ENCODE results near the gene UGGT2.
"Not testable (repeated sequence)": the region's sequence is repeated elsewhere in the genome, so short reads cannot be mapped to it uniquely, and the experiment has no call there.

The UGGT2 gene

DNA sequence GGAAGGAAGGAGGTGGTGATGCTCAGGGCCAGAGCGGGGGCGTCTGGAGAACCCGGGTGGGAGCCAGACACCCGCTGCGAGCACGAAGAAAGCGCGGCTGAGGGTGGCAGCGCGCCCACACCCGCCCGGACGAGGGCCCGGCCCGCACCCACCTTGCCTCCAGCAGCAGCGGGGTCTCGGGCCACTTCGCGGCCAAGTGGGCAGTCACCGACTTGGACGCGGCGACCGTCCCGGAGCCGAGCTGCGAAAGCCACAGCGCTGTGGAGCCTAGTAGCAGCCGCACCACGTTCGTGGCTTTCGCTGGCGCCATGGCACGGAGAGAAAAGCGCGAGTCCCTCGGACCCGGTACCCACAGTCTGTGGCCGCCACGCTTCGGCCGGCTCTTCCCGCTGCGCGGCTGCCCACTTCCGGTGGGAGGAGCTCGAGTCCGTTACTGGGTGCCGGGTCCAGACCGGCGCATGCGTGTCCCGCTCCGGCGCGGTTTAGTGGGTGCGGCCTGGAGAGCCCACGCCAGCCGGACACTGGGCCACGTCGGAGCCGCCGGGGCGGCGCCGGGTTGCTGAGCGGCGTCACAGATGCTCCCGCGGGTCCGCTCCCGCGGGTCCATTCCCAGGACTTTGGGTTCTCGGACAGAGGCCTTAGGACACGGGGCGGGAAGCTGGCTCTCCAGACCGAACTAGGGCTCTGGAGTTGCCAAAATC, at the start of gene UGGT2:
TSS of gene UGGT2 (minus strand) at position 399 of the 701 bp plus-strand sequence. CDS start at position 310, 89 bp downstream.
- peak in 1 of 2 donors; percentile 1 for DNase-seq (ENCODE audit: low read depth in 2 of 2)

DNA sequence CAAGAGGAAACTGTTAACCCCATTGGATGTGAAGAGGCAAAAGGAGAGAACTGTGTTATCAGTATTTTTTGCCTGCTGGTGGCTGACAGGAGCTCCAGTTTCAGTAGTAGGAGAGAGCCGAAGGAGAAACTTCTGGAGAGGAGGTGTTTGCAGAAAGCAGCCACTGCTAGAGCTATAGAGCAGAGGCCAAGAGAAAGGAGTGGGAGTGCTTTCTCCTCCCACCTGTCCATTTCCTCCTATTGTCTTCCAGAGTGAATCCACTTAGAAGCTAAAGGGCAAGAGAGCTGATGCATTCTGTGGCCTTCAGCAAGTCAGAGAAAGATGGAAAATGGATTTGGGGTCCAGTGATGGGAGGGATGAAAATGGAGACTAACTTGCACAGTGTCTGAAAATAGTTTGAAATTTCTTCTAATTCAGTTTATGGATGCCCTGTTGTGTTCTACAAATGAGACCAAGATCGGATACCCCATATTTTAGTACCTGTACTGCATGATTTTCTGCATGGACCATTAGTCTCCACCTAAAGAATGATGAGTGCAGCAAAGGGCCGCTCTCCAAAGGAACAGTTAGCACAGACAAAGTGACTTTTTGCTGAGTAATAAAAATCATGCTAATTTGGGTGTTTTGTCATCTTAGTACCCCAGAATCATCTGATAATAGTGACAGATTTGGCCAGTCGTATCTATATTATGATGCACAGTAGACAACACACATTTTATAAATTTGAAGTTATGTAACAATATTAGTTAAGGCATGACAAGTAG, 47.4 kb upstream of the UGGT2 start:
- DNase-seq (ENCODE audit: low read depth in 2 of 2), result no peak

GRCh38 chr13:96093296-96094006, 40.2 kb upstream of the UGGT2 start:
- no peak for DNase-seq (ENCODE audit: low read depth in 2 of 2)

GRCh38 chr13:96091164-96092117, 38.2 kb upstream of the UGGT2 start:
- DNase-seq (ENCODE audit: low read depth in 2 of 2), result no peak

GRCh38 chr13:96090240-96091101, 37.3 kb upstream of the UGGT2 start:
- DNase-seq (ENCODE audit: low read depth in 2 of 2), result no peak

- no peak for DNase-seq (ENCODE audit: low read depth in 2 of 2)
These were observed 36.6 kb upstream of the UGGT2 start, which contains the start of gene HS6ST3 for GRCh38 chr13:96089749-96090239. Gene HS6ST3 (plus strand): TSS chr13:96090107.

- DNase-seq (ENCODE audit: low read depth in 2 of 2), result no peak
These were observed 35.9 kb upstream of the UGGT2 start for GRCh38 chr13:96089139-96089538.

DNA sequence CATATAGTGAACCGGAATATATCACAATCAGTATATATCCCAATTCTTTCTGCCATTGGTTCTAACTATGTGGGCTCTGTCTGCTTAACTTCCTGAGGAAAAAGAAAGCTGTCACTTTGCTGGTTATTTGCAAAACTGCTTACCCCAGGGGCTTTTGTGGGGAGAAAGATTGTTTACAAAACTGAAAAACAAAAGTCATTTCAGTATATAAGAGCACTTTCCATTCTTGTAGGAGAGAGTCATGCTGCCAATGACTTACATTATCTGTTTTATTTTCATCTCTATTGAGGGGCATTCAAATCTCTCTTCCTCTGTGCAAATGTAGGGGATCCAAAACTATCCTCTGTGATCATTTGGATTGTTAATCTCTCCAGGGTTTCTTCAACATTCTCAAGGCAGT, 33.5 kb upstream of the UGGT2 start:
- no peak for DNase-seq (ENCODE audit: low read depth in 2 of 2)

- DNase-seq (ENCODE audit: low read depth in 2 of 2), result no peak
These were observed 29.4 kb upstream of the UGGT2 start for GRCh38 chr13:96082640-96083039.

DNA sequence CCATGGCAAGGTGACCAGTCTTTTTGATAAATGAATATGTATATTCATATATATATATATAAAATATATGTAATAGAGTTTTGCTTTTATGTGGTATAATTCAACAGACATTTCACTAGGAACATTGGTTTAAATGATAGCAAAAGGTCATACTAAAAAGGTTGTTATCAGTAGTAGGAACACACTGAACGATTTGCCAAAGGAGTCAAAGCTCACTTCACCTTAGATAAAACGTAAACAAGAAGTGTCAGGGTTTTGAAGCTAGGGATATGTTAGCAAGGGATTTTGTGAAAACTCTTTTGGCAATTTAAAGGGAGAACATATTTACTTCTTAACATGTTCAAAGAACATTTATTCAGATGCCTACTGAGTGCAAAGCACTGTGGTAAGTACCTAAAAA, 28.7 kb upstream of the UGGT2 start:
- DNase-seq (ENCODE audit: low read depth in 2 of 2), result no peak

DNA sequence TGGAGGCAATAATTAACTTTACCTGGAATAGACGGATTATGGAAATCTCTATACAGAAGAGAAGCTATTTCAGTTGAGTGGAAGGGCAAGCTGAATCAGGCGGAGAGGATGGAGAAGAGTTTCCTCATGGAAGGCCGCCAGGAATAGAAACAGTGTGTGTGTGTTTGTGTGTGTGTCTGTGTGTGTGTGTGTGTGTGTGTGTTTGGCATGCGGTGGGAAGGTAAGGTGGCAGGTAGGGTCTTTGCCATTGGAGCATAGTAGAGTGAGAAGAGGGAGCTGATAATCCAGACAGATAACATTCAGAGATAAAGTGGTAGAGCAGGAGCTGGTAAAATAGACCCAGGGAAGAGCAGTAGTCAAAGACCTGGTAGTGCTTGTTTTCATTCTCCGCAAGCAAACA, 27.5 kb upstream of the UGGT2 start:
- no peak for DNase-seq (ENCODE audit: low read depth in 2 of 2)

DNA sequence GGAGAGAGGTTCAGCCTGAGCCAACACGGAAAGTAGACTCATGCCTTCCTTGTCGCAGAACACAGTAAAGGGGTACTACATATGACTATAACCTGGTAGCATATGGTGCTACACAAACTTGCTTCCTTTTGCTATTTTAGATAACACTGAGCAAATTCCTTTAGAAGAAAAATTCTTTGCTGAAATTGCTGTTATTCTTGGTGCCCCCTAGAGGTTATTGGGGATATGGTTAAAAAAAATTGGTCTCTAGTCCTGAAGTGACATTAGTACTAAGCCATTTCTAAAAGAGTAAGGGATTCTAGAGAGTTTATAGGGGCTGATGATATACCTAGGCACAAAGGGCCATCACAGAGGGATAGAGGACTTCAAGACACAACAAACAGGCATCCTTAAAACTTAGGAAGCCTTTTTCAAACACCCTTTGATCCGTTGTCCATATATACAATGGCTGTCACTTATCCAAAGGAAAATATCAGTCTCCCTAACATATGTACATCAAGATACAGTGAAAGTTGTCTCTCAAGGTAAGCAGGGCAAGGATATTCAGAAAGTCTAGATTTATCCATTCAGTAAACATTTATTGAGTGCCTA, 22.8 kb upstream of the UGGT2 start:
- no peak for DNase-seq (ENCODE audit: low read depth in 2 of 2)

- no peak for DNase-seq (ENCODE audit: low read depth in 2 of 2)
These were observed 19.2 kb upstream of the UGGT2 start for GRCh38 chr13:96072392-96072791.

DNA sequence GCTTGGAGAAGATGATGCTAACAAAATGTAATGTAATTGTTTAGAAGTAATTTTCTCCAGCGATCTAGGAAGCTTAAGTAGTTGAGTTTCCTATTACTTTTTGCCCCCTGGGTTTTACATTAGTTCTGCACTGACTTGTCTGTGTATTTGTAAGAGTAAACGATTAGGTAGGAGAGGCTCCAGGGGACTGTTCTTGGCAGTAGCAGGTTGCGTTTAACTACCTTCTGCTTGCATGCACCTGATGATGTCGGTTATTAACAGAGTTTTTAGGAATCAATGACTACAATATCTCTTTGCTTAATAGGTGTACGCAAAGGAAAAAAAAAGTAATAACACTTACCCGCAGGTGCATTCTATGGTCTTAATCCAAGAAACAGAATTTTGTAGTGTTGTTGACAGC, 18.3 kb upstream of the UGGT2 start:
- DNase-seq (ENCODE audit: low read depth in 2 of 2), result no peak

GRCh38 chr13:96068729-96069128, 15.5 kb upstream of the UGGT2 start:
- DNase-seq (ENCODE audit: low read depth in 2 of 2), result no peak

DNA sequence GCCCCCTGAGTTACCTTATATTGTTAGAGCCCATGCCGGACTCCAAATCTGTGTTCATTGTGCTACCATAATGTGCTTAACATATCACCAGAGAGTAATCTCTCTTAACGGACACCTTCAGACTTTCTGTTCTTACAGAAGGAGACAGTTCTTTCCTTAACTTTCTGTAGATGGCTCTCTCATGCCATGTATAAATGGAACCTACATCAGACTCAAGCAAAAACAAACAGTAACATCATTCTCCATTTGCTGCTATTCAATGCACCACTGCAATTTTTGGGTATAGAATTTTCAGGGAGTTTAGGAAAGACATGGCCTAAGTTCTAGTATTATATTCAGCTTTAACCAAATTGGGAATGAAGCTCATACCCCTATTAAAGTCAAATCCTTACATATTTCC, 12.6 kb upstream of the UGGT2 start:
- DNase-seq (ENCODE audit: low read depth in 2 of 2), result no peak

DNA sequence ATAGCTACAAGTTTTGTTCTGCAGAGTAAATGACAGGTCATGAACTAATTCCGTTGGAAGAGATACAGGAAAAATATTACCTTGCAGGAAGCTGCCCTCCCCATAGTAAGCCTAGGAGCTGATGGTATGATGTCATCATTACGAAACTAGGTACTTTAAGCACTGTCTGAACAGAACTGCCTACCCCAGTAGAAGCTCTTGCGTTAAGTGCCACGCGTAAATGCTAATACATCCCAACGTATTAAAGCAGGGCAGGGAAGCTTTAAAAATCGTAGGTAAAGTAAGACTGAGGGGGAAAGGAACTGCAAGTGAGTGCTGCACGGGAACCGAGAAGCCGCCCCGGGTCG, 572 bp downstream of the UGGT2 start:
- no peak for DNase-seq (ENCODE audit: low read depth in 2 of 2)

GRCh38 chr13:96051946-96052345, 1.3 kb downstream of the UGGT2 start:
- not testable (repeated sequence) for DNase-seq (ENCODE audit: low read depth in 2 of 2)

DNA sequence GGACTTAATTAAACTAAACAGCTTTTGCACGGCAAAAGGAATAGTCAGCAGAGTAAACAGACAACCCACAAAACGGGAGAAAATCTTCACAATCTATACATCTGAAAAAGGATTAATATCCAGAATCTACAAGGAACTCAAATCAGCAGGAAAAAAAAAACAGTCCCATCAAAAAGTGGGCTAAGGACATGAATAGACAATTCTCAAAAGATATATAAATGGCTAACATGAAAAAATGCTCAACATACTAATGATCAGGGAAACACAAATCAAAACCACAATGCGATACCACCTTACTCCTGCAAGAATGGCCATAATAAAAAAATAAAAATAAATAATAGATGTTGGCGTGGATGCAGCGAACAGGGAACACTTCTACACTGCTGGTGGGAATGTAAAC, 1.7 kb downstream of the UGGT2 start:
- DNase-seq (ENCODE audit: low read depth in 2 of 2), result not testable (repeated sequence)

DNA sequence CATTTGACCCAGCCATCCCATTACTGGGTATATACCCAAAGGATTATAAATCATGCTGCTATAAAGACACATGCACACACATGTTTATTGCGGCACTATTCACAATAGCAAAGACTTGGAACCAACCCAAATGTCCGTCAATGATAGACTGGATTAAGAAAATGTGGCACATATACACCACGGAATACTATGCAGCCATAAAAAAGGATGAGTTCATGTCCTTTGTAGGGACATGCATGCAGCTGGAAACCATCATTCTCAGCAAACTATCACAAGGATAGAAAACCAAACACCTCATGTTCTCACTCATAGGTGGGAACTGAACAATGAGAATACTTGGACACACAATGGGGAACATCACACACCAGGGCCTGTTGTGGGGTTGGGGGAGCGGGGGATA, 2.2 kb downstream of the UGGT2 start:
- DNase-seq (ENCODE audit: low read depth in 2 of 2), result not testable (repeated sequence)

All from stimulated activated CD4-positive, alpha-beta T cell treated with anti-CD3 and anti-CD28 coated beads, Interleukin-15, amount 100 ng/mL, for 48 hours (primary cell).